GM12865 (cell line): ENCODE data around the gene PDE7B.

Experiments used
- DNase-seq: peaks from one replicate; pipeline ENCODE4 v3.0.0; 2010; ENCODE audit warnings: low read depth
- H3K4me3 ChIP-seq: 2 replicates; pipeline ENCODE4 v1.5.1; 2011; ENCODE audit warnings: mild to moderate bottlenecking, low read depth, low read length, control low read depth
- TF ChIP-seq, protein P1 (sequence below): IDR thresholded peaks from 2 replicates; pipeline ENCODE4 v1.5.1; 2011; ENCODE audit warnings: low read length, control low read depth, low read depth, inconsistent platforms; ENCODE audit not compliant: insufficient read depth; ENCODE audit errors: missing control alignments

The PDE7B gene

GRCh38 chr6:136079701-136080565 lies 228.4 kb downstream of the PDE7B start:
- no peak for DNase-seq
- H3K4me3 ChIP-seq: no peak overlapping the region
- TF ChIP-seq, protein P1, sequence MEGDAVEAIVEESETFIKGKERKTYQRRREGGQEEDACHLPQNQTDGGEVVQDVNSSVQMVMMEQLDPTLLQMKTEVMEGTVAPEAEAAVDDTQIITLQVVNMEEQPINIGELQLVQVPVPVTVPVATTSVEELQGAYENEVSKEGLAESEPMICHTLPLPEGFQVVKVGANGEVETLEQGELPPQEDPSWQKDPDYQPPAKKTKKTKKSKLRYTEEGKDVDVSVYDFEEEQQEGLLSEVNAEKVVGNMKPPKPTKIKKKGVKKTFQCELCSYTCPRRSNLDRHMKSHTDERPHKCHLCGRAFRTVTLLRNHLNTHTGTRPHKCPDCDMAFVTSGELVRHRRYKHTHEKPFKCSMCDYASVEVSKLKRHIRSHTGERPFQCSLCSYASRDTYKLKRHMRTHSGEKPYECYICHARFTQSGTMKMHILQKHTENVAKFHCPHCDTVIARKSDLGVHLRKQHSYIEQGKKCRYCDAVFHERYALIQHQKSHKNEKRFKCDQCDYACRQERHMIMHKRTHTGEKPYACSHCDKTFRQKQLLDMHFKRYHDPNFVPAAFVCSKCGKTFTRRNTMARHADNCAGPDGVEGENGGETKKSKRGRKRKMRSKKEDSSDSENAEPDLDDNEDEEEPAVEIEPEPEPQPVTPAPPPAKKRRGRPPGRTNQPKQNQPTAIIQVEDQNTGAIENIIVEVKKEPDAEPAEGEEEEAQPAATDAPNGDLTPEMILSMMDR: no peak

GRCh38 chr6:136083540-136083939 lies 232.0 kb downstream of the PDE7B start:
- DNase-seq: no peak
- TF ChIP-seq, protein P1: no peak
- H3K4me3 ChIP-seq: no peak overlapping the region

- no peak for DNase-seq
- H3K4me3 ChIP-seq: no peak overlapping the region
- TF ChIP-seq, protein P1: no peak
Observed at GRCh38 chr6:136084403-136084802, 232.9 kb downstream of the PDE7B start.

DNA sequence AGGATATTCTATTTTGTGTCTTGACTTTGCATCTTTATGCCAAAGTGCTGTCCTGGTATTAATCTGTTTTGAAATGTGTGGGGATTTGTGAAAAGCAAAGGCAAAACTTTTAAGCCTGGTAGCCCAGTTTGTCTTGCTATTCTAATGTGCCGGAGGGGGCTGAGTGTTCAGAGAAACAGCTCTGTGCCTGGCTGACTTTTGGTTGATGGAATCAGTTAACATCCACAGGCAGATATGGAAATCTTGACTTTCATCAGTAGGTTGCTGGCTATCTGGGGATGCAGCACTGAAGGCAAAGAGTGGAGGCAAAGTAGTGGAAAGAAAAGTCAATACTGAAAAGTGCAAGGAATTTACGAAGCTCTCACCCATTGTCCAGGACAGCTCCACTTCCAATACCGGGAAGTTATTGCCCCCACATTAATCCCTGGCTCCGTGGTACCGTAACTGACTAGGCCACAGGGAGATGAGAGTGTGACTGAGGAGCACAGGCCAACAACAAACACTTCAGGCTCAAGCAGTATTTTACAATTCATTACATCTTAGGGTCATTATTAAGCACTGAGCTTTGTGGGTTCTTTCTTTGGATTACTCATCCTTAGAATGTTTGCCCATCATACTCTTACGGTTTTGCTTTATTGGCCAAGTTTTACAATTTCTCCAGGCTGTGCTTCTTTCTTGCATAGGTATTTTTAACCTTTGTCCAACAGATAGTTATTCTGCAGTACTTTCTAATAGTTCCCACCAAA lies 234.0 kb downstream of the PDE7B start:
- DNase-seq: no peak
- H3K4me3 ChIP-seq: no peak overlapping the region
- TF ChIP-seq, protein P1: no peak

GRCh38 chr6:136086686-136087085 lies 235.2 kb downstream of the PDE7B start:
- DNase-seq: no peak
- TF ChIP-seq, protein P1: no peak
- H3K4me3 ChIP-seq: no peak overlapping the region

GRCh38 chr6:136087986-136088385 lies 236.5 kb downstream of the PDE7B start:
- TF ChIP-seq, protein P1: no peak
- no peak overlapping the region for H3K4me3 ChIP-seq
- DNase-seq: no peak
